Thyroid gland (tissue), 4 donors: ENCODE measurements around the gene PCBP3.

Experiments used
- POLR2A ChIP-seq, 2 donors: fragments of 450-650 bp; IDR thresholded peaks; one replicate each; pipeline ENCODE4 v1.6.1; 2017; ENCODE audit warnings: antibody characterized with exemption in 2 of 2, mild to moderate bottlenecking in 2 of 2, moderate library complexity in 1 of 2
- TF ChIP-seq, protein P1 (sequence below), 6 experiments: fragments of 200-600 bp in 3 of 6; fragments of 450-650 bp in 3 of 6; sonication (generic) in 3 of 6; IDR thresholded peaks; one replicate each; pipeline ENCODE4 v1.5.1; 2016 to 2019; ENCODE audit warnings: antibody characterized with exemption in 6 of 6, mild to moderate bottlenecking in 2 of 6, inconsistent platforms in 1 of 6, moderate library complexity in 1 of 6

DNA sequence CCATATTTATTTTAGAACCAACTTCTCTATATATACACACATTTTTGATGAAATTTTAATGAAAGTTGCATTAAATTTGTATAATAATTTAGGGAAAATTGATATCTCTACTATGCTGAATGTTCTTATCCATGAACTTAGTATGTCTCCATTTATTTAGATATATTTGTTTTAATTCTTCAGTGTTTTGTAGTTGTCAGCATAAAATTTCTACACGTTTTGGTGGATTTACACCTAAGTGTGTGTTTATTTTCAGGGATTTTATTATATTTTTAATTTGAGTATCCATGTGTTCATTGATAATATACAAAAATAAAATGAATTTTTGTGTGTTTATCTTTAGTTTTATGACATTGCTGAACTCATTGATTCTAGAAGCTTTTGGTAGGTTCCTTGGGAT lies 36.7 kb downstream of the PCBP3 start:
- TF ChIP-seq, protein P1, sequence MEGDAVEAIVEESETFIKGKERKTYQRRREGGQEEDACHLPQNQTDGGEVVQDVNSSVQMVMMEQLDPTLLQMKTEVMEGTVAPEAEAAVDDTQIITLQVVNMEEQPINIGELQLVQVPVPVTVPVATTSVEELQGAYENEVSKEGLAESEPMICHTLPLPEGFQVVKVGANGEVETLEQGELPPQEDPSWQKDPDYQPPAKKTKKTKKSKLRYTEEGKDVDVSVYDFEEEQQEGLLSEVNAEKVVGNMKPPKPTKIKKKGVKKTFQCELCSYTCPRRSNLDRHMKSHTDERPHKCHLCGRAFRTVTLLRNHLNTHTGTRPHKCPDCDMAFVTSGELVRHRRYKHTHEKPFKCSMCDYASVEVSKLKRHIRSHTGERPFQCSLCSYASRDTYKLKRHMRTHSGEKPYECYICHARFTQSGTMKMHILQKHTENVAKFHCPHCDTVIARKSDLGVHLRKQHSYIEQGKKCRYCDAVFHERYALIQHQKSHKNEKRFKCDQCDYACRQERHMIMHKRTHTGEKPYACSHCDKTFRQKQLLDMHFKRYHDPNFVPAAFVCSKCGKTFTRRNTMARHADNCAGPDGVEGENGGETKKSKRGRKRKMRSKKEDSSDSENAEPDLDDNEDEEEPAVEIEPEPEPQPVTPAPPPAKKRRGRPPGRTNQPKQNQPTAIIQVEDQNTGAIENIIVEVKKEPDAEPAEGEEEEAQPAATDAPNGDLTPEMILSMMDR (IDR thresholded peaks at IDR 0.05): no peak
- TF ChIP-seq POLR2A (IDR thresholded peaks at IDR 0.05): no peak
